H9 (cell line): Measurements from ENCODE around the gene FGF21. TPM values are rescaled to one million over a fixed set of nuclear protein-coding genes. Genes with fewer than 3 reads are reported as not detected.

Source experiments
- DNase-seq: peaks from one replicate; pipeline ENCODE4 v3.0.0-alpha.2; 2017
- H2AFZ ChIP-seq: one replicate; pipeline ENCODE4 v1.6.1; 2013; ENCODE audit warnings: mild to moderate bottlenecking, low read length, control low read depth, moderate library complexity
- H2AK5ac ChIP-seq: 2 replicates; pipeline ENCODE4 v1.6.1; 2013; ENCODE audit warnings: low read length, control low read depth, mixed read lengths; ENCODE audit not compliant: insufficient read length
- H2BK120ac ChIP-seq: one replicate; pipeline ENCODE4 v1.6.1; 2013; ENCODE audit warnings: low read depth, mild to moderate bottlenecking, low read length, control low read depth, inconsistent platforms; ENCODE audit not compliant: poor library complexity, severe bottlenecking
- H2BK12ac ChIP-seq: 2 replicates; pipeline ENCODE4 v1.6.1; 2013; ENCODE audit warnings: low read length, control low read depth, mixed read lengths, low read depth; ENCODE audit not compliant: insufficient read length
- H2BK15ac ChIP-seq: 2 replicates; pipeline ENCODE4 v1.6.1; 2013; ENCODE audit warnings: low read depth, low read length, control low read depth
- H2BK20ac ChIP-seq: one replicate; pipeline ENCODE4 v1.6.1; 2013; ENCODE audit warnings: low read depth, mild to moderate bottlenecking, low read length, control low read depth, inconsistent platforms; ENCODE audit not compliant: poor library complexity, severe bottlenecking
- H2BK5ac ChIP-seq: 2 replicates; pipeline ENCODE4 v1.6.1; 2013; ENCODE audit warnings: low read length, control low read depth, mixed read lengths; ENCODE audit not compliant: insufficient read length
- H3K14ac ChIP-seq: 2 replicates; pipeline ENCODE4 v1.6.1; 2013; ENCODE audit warnings: low read length, control low read depth; ENCODE audit not compliant: insufficient read depth
- H3K18ac ChIP-seq: 2 replicates; pipeline ENCODE4 v1.6.1; 2013; ENCODE audit warnings: low read depth, mild to moderate bottlenecking, mixed read lengths, low read length, control low read depth; ENCODE audit not compliant: insufficient read length
- H3K23ac ChIP-seq: 2 replicates; pipeline ENCODE4 v1.6.1; 2013; ENCODE audit warnings: low read length, control low read depth, mixed read lengths, low read depth; ENCODE audit not compliant: insufficient read length
- H3K23me2 ChIP-seq: 2 replicates; pipeline ENCODE4 v1.6.1; 2013; ENCODE audit warnings: low read depth, mild to moderate bottlenecking, mixed read lengths, low read length, control low read depth; ENCODE audit not compliant: insufficient read length, poor library complexity, severe bottlenecking
- H3K27ac ChIP-seq: 2 replicates; pipeline ENCODE4 v1.5.1; 2013; ENCODE audit warnings: low read length, control low read depth, mixed read lengths, low read depth; ENCODE audit not compliant: insufficient read length
- H3K27me3 ChIP-seq: 2 replicates; pipeline ENCODE4 v1.6.1; 2013; ENCODE audit warnings: low read length, control low read depth, inconsistent platforms; ENCODE audit not compliant: insufficient read depth
- H3K4ac ChIP-seq: 2 replicates; pipeline ENCODE4 v1.6.1; 2013; ENCODE audit warnings: low read depth, mild to moderate bottlenecking, control low read depth, inconsistent platforms, low read length, moderate library complexity
- H3K4me1 ChIP-seq: 2 replicates; pipeline ENCODE4 v1.6.1; 2013; ENCODE audit warnings: low read length, control low read depth, inconsistent platforms; ENCODE audit not compliant: insufficient read depth
- H3K4me2 ChIP-seq: 2 replicates; pipeline ENCODE4 v1.6.1; 2013; ENCODE audit warnings: low read length, control low read depth, mixed read lengths; ENCODE audit not compliant: insufficient read length, insufficient read depth
- H3K56ac ChIP-seq: 2 replicates; pipeline ENCODE4 v1.6.1; 2013; ENCODE audit warnings: low read depth, mild to moderate bottlenecking, mixed read lengths, low read length, control low read depth; ENCODE audit not compliant: insufficient read length
- H3K79me1 ChIP-seq: 2 replicates; pipeline ENCODE4 v1.6.1; 2013; ENCODE audit warnings: low read depth, mild to moderate bottlenecking, moderate library complexity, low read length, control low read depth, inconsistent platforms; ENCODE audit not compliant: insufficient read depth, poor library complexity, severe bottlenecking
- H3K79me2 ChIP-seq: 2 replicates; pipeline ENCODE4 v1.6.1; 2013; ENCODE audit warnings: low read length, control low read depth, inconsistent platforms; ENCODE audit not compliant: insufficient read depth
- H3K9ac ChIP-seq: 2 replicates; pipeline ENCODE4 v1.6.1; 2013; ENCODE audit warnings: low read length, control low read depth, mixed read lengths; ENCODE audit not compliant: insufficient read length; ENCODE audit errors: extremely low read depth
- H3K9me3 ChIP-seq: one replicate; pipeline ENCODE4 v1.6.1; 2013; ENCODE audit warnings: low read depth, low read length, inconsistent platforms; ENCODE audit not compliant: control insufficient read depth
- H3T11ph ChIP-seq: one replicate; pipeline ENCODE4 v1.6.1; 2013; ENCODE audit warnings: mild to moderate bottlenecking, low read length, control low read depth, inconsistent platforms
- H4K20me1 ChIP-seq: one replicate; pipeline ENCODE4 v1.6.1; 2013; ENCODE audit not compliant: control insufficient read depth, insufficient read length, insufficient read depth
- H4K5ac ChIP-seq: 2 replicates; pipeline ENCODE4 v1.6.1; 2013; ENCODE audit warnings: low read depth, mild to moderate bottlenecking, mixed read lengths, low read length, control low read depth; ENCODE audit not compliant: insufficient read length
- H4K8ac ChIP-seq: replicated peaks from 2 replicates; pipeline ENCODE4 v1.6.1; 2013; ENCODE audit warnings: low read length, control low read depth, mixed read lengths, low read depth; ENCODE audit not compliant: insufficient read length
- H4K91ac ChIP-seq: 2 replicates; pipeline ENCODE4 v1.6.1; 2013; ENCODE audit warnings: low read depth, mild to moderate bottlenecking, moderate library complexity, mixed read lengths, low read length, control low read depth; ENCODE audit not compliant: insufficient read length
- H3K27ac Mint-ChIP-seq, 3 experiments: 2 replicates in 2 of 3; 3 replicates in 1 of 3; pipeline ENCODE4 v1.8.0; 2020 to 2021; ENCODE audit warnings: mixed read lengths in 3 of 3, mild to moderate bottlenecking in 1 of 3, moderate library complexity in 1 of 3
- H3K27me3 Mint-ChIP-seq: 2 replicates; pipeline ENCODE4 v1.8.0; 2021; ENCODE audit warnings: low read depth, mild to moderate bottlenecking, moderate library complexity, mixed read lengths
- H3K36me3 Mint-ChIP-seq, 3 experiments: 2 replicates in 2 of 3; 3 replicates in 1 of 3; pipeline ENCODE4 v1.8.0; 2020 to 2021; ENCODE audit warnings: low read depth in 3 of 3, mixed read lengths in 3 of 3; ENCODE audit not compliant: insufficient read depth in 1 of 3
- H3K4me1 Mint-ChIP-seq, 2 experiments: 2 replicates each; pipeline ENCODE4 v1.8.0; 2020; ENCODE audit warnings: mixed read lengths in 2 of 2
- H3K4me3 Mint-ChIP-seq, 2 experiments: 2 replicates in 1 of 2; 3 replicates in 1 of 2; pipeline ENCODE4 v1.8.0; 2020 to 2021; ENCODE audit warnings: mild to moderate bottlenecking in 2 of 2, mixed read lengths in 2 of 2, moderate library complexity in 1 of 2
- H3K9me3 Mint-ChIP-seq, 2 experiments: 2 replicates in 1 of 2; 3 replicates in 1 of 2; pipeline ENCODE4 v1.8.0; 2020; ENCODE audit warnings: mild to moderate bottlenecking in 2 of 2, mixed read lengths in 2 of 2, moderate library complexity in 1 of 2
- CTCF ChIP-seq: fragments of 200-600 bp; sonication (generic); conservative IDR thresholded peaks from 3 replicates; pipeline ENCODE4 v1.8.0; 2021; ENCODE audit warnings: antibody characterized with exemption, mild to moderate bottlenecking
- WGBS: extraction: QIAGEN DNeasy Blood & Tissue Kit; methylation state at CpG from one replicate; pipeline ENCODE4 v1.1.7; 2013; ENCODE audit warnings: missing lambda C conversion rate, low lambda C conversion rate, mixed read lengths; ENCODE audit not compliant: insufficient read length; ENCODE audit errors: extremely low coverage; 5-methylcytosine and 5-hydroxymethylcytosine counted together
- total RNA-seq: library from RNA; stranded (reverse); gene quantifications from 2 replicates; pipeline ENCODE4 v1.2.1, GENCODE V29; 2021

Gene FGF21
- total RNA-seq, 1 experiment from 2014 or later: 0.90 TPM

- Mint-ChIP-seq H3K36me3 (no peaks in the 10 kb centered on the region), H3K27ac (no peak overlapping the region), H3K4me1 (peaks cover 5 to 9% of the 10 kb centered on the region in 2 experiments), H3K9me3 (no peaks in the 10 kb centered on the region), H3K27me3 (no peaks in the 10 kb centered on the region; the same call in none of the 2 replicates), H3K4me3 (no peak overlapping the region)
- Histone ChIP-seq H4K91ac (no peak overlapping the region), H3K4ac (no peak overlapping the region), H4K8ac (no peak overlapping the region), H3K27ac (no peak overlapping the region), H3K56ac (no peak overlapping the region), H4K20me1 (no peaks in the 10 kb centered on the region), H2BK15ac (no peak overlapping the region), H3K27me3 (no peaks in the 10 kb centered on the region), H3K23me2 (no peaks in the 10 kb centered on the region), H2AFZ (no peak overlapping the region), H3K9ac (no peak overlapping the region), H3K9me3 (no peaks in the 10 kb centered on the region), H2BK5ac (no peak overlapping the region), H3K4me2 (no peak overlapping the region), H3K23ac (no peak overlapping the region), H3K4me1 (no peaks in the 10 kb centered on the region), H3K79me1 (no peaks in the 10 kb centered on the region), H3T11ph (no peak overlapping the region), H2BK20ac (no peak overlapping the region), H3K14ac (peak overlapping the region; percentile 63; the same call in 1 of the 2 replicates), H2AK5ac (no peak overlapping the region), H3K79me2 (no peaks in the 10 kb centered on the region), H3K18ac (no peak overlapping the region), H2BK120ac (no peak overlapping the region), H2BK12ac (no peak overlapping the region), H4K5ac (no peak overlapping the region)
- no peak for TF ChIP-seq CTCF
- no peak for DNase-seq
- WGBS: no CpG with 5 or more reads among the region's 20 CpGs
Measured at GRCh38 chr19:48770734-48771472, 15.6 kb downstream of the FGF21 start.
